Endothelial cell of umbilical vein (primary cell): ENCODE results near the gene MEGF11.

ENCODE experiments used
- CTCF ChIP-seq, 2 donors: IDR thresholded peaks; 1 replicate in 1 of 2; 2 replicates in 1 of 2; pipeline ENCODE4 v1.5.1; 2011; ENCODE audit warnings: low read length in 2 of 2, mild to moderate bottlenecking in 2 of 2, moderate library complexity in 2 of 2, control low read depth in 1 of 2, inconsistent platforms in 1 of 2, low read depth in 1 of 2; ENCODE audit not compliant: insufficient read depth in 1 of 2; ENCODE audit errors: extremely low read depth in 1 of 2
- MYC ChIP-seq: IDR thresholded peaks from one replicate; pipeline ENCODE4 v1.6.1; 2011; ENCODE audit warnings: mild to moderate bottlenecking, low read depth, low read length
- POLR2A ChIP-seq: IDR thresholded peaks from 2 replicates; pipeline ENCODE4 v1.6.1; 2012; ENCODE audit warnings: low read depth, mild to moderate bottlenecking, control low read depth, low read length
- TF ChIP-seq, protein P1 (sequence below): IDR thresholded peaks from 2 replicates; pipeline ENCODE4 v1.6.1; 2011; ENCODE audit not compliant: insufficient read depth, insufficient read length

DNA sequence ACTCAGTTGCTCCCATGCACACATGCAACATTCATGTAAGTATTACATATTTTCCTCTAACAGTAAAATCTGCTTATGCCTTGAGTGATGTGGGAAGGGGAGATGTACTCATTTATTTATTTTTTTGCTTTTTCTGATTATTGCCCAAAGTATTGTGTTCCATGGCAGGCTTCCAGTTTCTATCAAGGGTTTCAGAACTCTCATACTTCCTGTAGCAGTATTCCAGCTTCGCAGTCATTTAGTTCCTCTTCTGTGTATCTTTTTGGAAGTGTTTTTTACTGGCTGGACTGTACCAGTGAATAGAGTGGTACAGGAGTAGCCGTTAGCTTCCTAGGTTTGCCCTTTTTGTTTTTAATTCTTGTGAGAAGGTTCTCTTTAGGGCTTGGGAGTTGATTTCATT, 357.3 kb downstream of the MEGF11 start:
- TF ChIP-seq CTCF (IDR thresholded peaks at IDR 0.05; ENCODE audit: extremely low read depth in 1 of 2, insufficient read depth in 1 of 2, low read depth in 1 of 2, low read length in 2 of 2) (no peak), MYC (no peak), POLR2A (no peak)
- TF ChIP-seq, protein P1, sequence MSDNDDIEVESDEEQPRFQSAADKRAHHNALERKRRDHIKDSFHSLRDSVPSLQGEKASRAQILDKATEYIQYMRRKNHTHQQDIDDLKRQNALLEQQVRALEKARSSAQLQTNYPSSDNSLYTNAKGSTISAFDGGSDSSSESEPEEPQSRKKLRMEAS = no peak
